GM18873 (cell line): ENCODE data around the gene PLEKHA8.
"Not testable (repeated sequence)": the region's sequence is repeated elsewhere in the genome, so short reads cannot be mapped to it uniquely, and the experiment has no call there.

ENCODE experiments used
- ATAC-seq: cut with Tn5 transposase; IDR thresholded peaks from one replicate; pipeline ENCODE4 v1.9.1; 2021; ENCODE audit warnings: mild to moderate bottlenecking, moderate library complexity, moderate number of reproducible peaks; ENCODE audit not compliant: unreplicated experiment, low FRiP score

Gene PLEKHA8

GRCh38 chr7:30053068-30053467 is 24.9 kb downstream of the PLEKHA8 start:
- ATAC-seq: no peak

DNA sequence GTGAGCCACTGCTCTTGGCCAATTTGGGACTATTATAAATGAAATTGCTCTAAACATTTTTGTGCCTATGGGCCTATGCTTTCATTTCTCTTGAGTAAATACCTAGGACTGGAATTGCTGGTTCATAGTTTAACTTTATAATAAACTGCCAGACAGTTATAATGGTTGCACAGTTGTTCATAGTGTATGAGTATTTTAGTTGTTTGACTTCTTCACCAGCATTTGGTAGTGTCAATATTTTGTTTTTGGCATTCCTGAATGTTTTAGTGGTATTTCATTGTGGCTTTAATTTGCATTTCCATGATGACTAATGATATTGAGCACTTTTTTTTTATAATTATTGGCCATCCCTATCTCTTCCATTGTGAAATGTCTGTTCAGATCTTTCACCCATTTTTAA is 29.5 kb downstream of the PLEKHA8 start:
- no peak for ATAC-seq

DNA sequence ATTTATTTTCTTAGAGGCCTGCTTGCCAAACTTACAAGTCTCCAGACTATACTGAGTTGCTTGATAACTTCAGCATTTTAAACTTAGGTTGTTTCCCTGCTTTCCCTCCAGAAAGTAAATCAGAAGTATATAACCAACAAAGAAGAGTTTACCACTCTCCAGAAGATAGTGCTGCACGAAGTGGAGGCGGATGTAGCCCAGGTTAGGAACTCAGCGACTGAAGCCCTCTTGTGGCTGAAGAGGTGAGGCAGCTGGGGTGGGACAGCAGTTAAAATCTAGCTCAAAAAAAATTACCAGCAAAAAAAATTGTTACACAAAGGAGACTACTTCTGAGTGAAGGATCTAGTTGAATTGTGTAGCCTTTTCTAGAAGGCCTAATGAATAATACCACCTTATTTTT is 33.6 kb downstream of the PLEKHA8 start:
- ATAC-seq: not testable (repeated sequence)

GRCh38 chr7:30062587-30062986 is 34.4 kb downstream of the PLEKHA8 start:
- no peak for ATAC-seq

- no peak for ATAC-seq
These were observed 37.5 kb downstream of the PLEKHA8 start for GRCh38 chr7:30065746-30066145.

- no peak for ATAC-seq
These were observed 38.5 kb downstream of the PLEKHA8 start for GRCh38 chr7:30066687-30067086.

- no peak for ATAC-seq
These were observed 39.9 kb downstream of the PLEKHA8 start for GRCh38 chr7:30068117-30068516.

DNA sequence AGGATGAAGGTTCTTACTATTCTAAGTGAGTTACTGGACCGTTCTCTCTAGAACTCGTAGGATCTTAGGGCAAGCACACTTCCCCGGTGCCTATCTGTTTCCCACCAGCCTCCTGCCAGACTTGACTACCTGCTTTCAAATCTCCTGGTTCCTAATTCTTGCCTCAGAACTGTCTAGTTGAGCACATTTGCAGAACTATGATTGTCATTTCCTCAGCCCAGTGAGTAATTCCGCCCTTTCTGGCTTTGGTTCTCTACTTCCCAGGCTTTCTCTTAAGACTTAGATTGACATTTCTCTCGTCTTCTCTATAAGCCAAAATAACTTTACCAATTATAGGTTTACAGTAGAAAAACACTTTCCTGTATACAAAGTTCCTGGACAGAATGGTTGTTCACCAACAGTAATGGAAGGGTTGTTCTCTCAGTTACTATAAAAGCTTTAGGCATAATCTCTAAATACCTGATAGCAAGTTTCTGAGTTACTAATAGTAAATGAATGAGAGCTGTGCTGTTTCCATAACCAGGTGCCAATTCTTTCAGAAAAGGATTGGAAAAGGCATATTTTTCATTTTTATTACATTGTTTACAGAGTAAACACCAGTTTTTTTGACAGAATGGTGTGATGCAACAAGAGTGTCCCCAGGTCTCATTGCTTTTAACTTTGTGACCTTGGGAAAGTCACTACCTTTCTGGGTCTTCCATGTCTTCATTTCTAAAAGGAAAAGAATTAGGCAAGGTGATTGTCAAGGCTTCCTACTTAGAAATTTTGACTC is 41.1 kb downstream of the PLEKHA8 start:
- ATAC-seq: no peak

GRCh38 chr7:30070052-30070451 is 41.8 kb downstream of the PLEKHA8 start:
- ATAC-seq: no peak

DNA sequence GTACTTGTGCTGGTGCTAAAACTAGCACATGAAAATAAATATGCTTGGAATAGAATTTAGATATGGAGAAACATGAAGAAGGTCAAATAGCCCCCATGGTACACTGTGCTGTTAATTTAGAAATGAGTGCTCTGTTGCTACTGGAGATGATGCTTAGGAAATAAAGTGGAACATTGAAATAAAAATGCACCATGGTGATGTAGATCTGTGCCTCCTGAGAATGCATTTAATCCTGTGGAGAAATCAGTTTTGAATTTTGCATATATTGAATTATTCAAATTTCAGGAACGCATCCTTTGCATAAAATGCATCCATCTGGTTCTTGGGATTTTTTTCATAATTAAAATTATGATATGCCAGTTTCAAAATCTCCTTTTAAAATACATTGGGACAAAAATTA is 44.5 kb downstream of the PLEKHA8 start:
- ATAC-seq: no peak

DNA sequence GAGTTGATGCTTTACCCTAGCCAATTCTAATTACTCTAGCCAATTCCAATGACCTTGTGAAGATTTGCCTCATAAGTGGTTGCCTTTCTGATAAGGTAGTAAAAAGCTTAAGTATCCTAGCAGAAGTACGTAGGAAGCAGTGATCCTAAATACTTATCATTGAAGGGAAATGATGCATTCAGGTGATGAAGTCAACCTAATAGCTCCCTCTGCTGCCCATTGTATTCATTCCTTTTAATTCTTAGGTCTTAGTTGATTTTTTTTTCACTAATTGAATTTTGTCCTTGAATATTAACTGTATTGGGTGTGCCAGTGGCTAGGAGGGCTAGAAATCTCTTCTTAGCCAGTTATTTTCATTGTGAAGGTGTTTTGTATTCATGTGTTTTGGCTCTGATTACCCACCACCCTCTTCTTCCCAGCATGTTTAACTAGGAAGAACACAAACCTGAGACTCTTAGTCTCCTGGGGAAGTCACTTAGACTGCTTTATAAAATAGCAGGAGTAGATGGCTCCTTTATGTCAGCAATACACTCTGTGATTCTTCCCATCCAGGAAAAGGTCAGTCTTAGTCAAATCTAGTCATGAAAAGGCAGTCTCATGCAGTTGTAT is 46.3 kb downstream of the PLEKHA8 start:
- no peak for ATAC-seq

DNA sequence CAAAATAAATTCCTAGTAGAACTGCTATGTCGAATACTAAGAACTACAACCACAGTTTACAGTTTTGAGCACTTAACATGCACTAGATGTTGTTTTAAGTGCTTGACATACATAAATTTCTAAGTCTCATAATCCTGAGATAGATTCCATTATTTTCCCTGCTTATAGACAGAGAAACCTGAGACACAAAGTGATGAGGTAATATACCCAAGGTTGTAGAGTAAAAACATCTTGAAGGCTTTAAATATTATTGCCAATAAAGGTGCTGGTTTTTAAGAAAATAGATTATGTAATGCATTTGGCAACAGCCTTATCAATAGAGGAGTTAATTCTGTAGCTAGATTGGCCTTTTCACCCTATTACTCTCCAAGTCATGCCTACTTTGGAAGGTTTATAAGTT is 48.2 kb downstream of the PLEKHA8 start:
- no peak for ATAC-seq

GRCh38 chr7:30078280-30078679 is 50.1 kb downstream of the PLEKHA8 start:
- ATAC-seq: no peak

GRCh38 chr7:30079880-30080279 is 51.7 kb downstream of the PLEKHA8 start:
- ATAC-seq: no peak

DNA sequence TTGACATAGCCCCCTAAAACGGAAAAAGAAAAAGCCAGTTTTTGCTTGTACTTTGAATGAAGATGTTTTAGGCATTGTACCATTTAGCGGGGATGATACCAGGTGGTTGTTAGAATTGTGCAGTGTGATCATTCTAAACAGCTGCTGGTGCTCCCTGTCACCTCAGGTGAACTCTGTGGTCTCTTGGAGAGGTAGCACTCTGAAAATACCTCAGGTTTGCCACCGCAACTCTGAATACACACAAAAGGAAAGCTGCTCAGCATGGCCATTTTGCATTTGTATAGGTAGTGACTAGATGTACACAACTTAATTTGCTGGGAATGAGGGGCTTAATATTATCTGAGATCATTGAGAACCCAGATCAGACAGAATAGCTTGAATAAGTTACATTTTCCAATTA is 52.6 kb downstream of the PLEKHA8 start:
- ATAC-seq: no peak

GRCh38 chr7:30082686-30083085 is 54.5 kb downstream of the PLEKHA8 start:
- no peak for ATAC-seq

GRCh38 chr7:30083334-30083733 is 55.1 kb downstream of the PLEKHA8 start:
- no peak for ATAC-seq

DNA sequence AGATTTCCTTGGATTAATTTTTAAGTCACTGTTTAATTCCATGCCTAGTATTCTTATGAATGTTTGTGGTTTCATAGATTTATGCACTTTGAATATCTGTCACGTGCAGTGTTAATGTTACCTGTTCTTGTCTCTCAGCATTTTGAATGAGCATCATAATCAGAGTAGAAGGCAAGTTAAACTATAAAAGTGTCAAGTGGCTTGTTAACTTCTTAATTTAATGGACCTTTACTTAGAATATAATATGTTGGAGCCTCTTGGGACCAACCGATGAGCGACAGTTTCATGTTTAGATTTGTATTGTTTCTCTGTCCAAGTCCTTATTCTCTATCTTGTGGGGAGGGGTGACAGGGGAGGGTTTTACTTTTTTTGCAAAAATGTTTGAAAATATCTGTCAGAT is 56.0 kb downstream of the PLEKHA8 start:
- ATAC-seq: no peak

GRCh38 chr7:30086529-30086928 is 58.3 kb downstream of the PLEKHA8 start:
- ATAC-seq: no peak

DNA sequence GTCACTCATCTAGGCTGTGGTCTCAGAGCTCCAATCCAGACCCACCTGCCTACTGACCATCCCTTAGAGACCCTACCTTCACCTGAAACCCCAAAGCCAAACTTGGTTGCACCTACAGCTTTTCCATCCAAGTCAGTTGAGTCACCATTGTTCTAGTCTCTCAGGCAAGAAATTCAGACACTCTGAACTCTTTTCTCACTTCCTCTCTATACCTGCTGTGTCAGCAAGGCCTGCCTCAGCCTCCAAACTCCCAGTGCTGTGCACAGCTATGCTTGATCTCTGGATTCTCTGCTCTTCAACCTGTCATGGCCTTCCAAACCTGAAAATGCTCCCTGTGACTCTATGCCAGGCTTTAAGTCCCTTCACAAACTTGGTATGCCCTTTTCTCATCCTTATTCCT is 59.2 kb downstream of the PLEKHA8 start:
- ATAC-seq: no peak

DNA sequence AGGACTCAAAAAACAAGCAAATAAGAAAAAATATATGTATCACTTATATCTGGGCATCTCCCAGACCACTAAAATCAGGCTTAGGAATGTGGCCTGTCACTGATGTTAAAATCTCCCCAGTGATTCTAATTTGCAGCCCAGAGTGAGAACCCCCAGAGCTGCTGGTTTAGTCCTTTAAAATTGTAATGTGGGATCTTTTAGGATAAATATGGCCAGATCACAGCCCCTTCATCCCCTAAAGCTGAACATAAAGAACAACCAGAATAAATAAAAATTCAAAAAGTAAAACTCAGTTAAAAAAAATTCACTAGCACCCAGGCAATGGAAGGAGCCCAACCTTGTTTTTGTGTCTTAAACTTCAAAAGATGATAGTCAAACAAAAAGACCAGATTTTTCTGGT is 60.1 kb downstream of the PLEKHA8 start:
- ATAC-seq: no peak

GRCh38 chr7:30090111-30090510 is 61.9 kb downstream of the PLEKHA8 start:
- no peak for ATAC-seq
